D341Med (cell line): Measurements from ENCODE around the gene TMEM229B.
"Not testable (repeated sequence)": the region's sequence is repeated elsewhere in the genome, so short reads cannot be mapped to it uniquely, and the experiment has no call there.

Source experiments
- DNase-seq: peaks from one replicate; pipeline ENCODE4 v3.0.0; 2012; ENCODE audit warnings: low spot score

The TMEM229B gene

GRCh38 chr14:67456732-67457131, 31.8 kb downstream of the TMEM229B start:
- DNase-seq = no peak

GRCh38 chr14:67453575-67454300, 34.8 kb downstream of the TMEM229B start:
- DNase-seq = no peak

GRCh38 chr14:67451667-67452066, 36.9 kb downstream of the TMEM229B start:
- DNase-seq = not testable (repeated sequence)

- DNase-seq = no peak
Observed at GRCh38 chr14:67449096-67449495, 39.4 kb downstream of the TMEM229B start.

GRCh38 chr14:67447033-67447381, 41.5 kb downstream of the TMEM229B start:
- no peak for DNase-seq

GRCh38 chr14:67446371-67447032, 42.0 kb downstream of the TMEM229B start:
- no peak for DNase-seq

- DNase-seq = no peak
Observed at GRCh38 chr14:67444395-67444794, 44.1 kb downstream of the TMEM229B start.

- DNase-seq = no peak
Observed at GRCh38 chr14:67442139-67442906, 46.2 kb downstream of the TMEM229B start.

GRCh38 chr14:67441672-67442071, 46.8 kb downstream of the TMEM229B start:
- no peak for DNase-seq

GRCh38 chr14:67441256-67441655, 47.3 kb downstream of the TMEM229B start:
- DNase-seq = no peak

- no peak for DNase-seq
Observed at GRCh38 chr14:67440513-67440912, 48.0 kb downstream of the TMEM229B start.

GRCh38 chr14:67438969-67439368, 49.6 kb downstream of the TMEM229B start:
- no peak for DNase-seq

GRCh38 chr14:67436006-67436866, 52.3 kb downstream of the TMEM229B start:
- DNase-seq = no peak

GRCh38 chr14:67435603-67436002, 52.9 kb downstream of the TMEM229B start:
- DNase-seq = no peak

GRCh38 chr14:67432050-67432564, 56.4 kb downstream of the TMEM229B start:
- DNase-seq = no peak

- peak; percentile 49 for DNase-seq
Observed at GRCh38 chr14:67429510-67430205, 58.9 kb downstream of the TMEM229B start.

- DNase-seq = no peak
Observed at GRCh38 chr14:67428501-67429031, 60.0 kb downstream of the TMEM229B start.

- peak; percentile 83 for DNase-seq
Observed at GRCh38 chr14:67426983-67427606, 61.4 kb downstream of the TMEM229B start.

GRCh38 chr14:67426161-67426560, 62.4 kb downstream of the TMEM229B start:
- DNase-seq = no peak

- no peak for DNase-seq
Observed at GRCh38 chr14:67425608-67426007, 62.9 kb downstream of the TMEM229B start.
